K562 (cell line): ENCODE results near the gene SDF4. TPM values are rescaled to one million over a fixed set of nuclear protein-coding genes. Genes with fewer than 3 reads are reported as not detected.

Source experiments
- ARID3A ChIP-seq: IDR thresholded peaks from 2 replicates; pipeline ENCODE4 v1.6.1; 2012; ENCODE audit warnings: low read depth, low read length, improper control_type of control experiment, borderline replicate concordance
- CBX2 ChIP-seq: fragments of 200-600 bp; sonication (generic); IDR thresholded peaks from one replicate; pipeline ENCODE4 v1.6.1; 2012; ENCODE audit warnings: mild to moderate bottlenecking, low read length, inconsistent platforms; ENCODE audit not compliant: insufficient read depth, poor library complexity, severe bottlenecking
- CBX8 ChIP-seq: fragments of 200-600 bp; sonication (generic); IDR thresholded peaks from 2 replicates; pipeline ENCODE4 v1.6.1; 2012; ENCODE audit warnings: borderline replicate concordance, mixed run types, low read depth, mild to moderate bottlenecking, moderate library complexity, mixed read lengths, low read length, control low read depth, inconsistent platforms; ENCODE audit not compliant: poor library complexity, severe bottlenecking; ENCODE audit errors: extremely low read depth
- CHCHD3 ChIP-seq: fragments of 250-450 bp; sonication (Bioruptor Pico); IDR thresholded peaks from 2 replicates; pipeline ENCODE4 v2.1.2; 2022; ENCODE audit warnings: mild to moderate bottlenecking
- CTBP1 ChIP-seq: fragments of 450-650 bp; IDR thresholded peaks from 2 replicates; pipeline ENCODE4 v1.6.1; 2016; ENCODE audit warnings: borderline replicate concordance
- E2F5 ChIP-seq: sonication (generic); formaldehyde crosslinking; IDR thresholded peaks from 2 replicates; pipeline ENCODE4 v1.8.0; 2022; ENCODE audit warnings: mild to moderate bottlenecking, missing genetic modification reagents
- ELF1 ChIP-seq: fragments of 200-800 bp; sonication (Bioruptor generic); IDR thresholded peaks from 2 replicates; pipeline ENCODE4 v1.6.1; 2016; ENCODE audit warnings: missing genetic modification characterization, missing compliant biosample characterization
- ELF2 ChIP-seq: fragments of 250-450 bp; sonication (Bioruptor Pico); IDR thresholded peaks from 2 replicates; pipeline ENCODE4 v1.5.0; 2021; ENCODE audit warnings: mild to moderate bottlenecking
- GABPA ChIP-seq: fragments of 200-800 bp; sonication (Bioruptor generic); conservative IDR thresholded peaks from 2 replicates; pipeline ENCODE4 v1.6.1; 2016; ENCODE audit warnings: low read depth, missing genetic modification characterization, missing compliant biosample characterization
- HINFP ChIP-seq: fragments of 450-650 bp; conservative IDR thresholded peaks from 2 replicates; pipeline ENCODE4 v1.6.1; 2016; ENCODE audit warnings: missing genetic modification characterization, low read depth, mild to moderate bottlenecking, control low read depth, missing compliant biosample characterization
- HMGN3 ChIP-seq: IDR thresholded peaks from 2 replicates; pipeline ENCODE4 v1.6.1; 2011; ENCODE audit warnings: borderline replicate concordance, low read depth, mild to moderate bottlenecking, mixed read lengths, low read length; ENCODE audit not compliant: insufficient read length; ENCODE audit errors: extremely low read depth
- KDM1A ChIP-seq, 2 experiments: fragments of 450-650 bp; IDR thresholded peaks; 2 replicates each; pipeline ENCODE4 v1.6.1; 2016; ENCODE audit warnings: mild to moderate bottlenecking in 2 of 2
- LARP7 ChIP-seq: fragments of 450-650 bp; IDR thresholded peaks from 2 replicates; pipeline ENCODE4 v1.6.1; 2016
- MEIS2 ChIP-seq: fragments of 450-650 bp; IDR thresholded peaks from 2 replicates; pipeline ENCODE4 v1.6.1; 2014; ENCODE audit warnings: mild to moderate bottlenecking; ENCODE audit not compliant: partially characterized antibody
- NCOA1 ChIP-seq: fragments of 450-650 bp; IDR thresholded peaks from 2 replicates; pipeline ENCODE4 v1.6.1; 2016; ENCODE audit warnings: low read depth
- NCOA4 ChIP-seq: fragments of 450-650 bp; IDR thresholded peaks from 2 replicates; pipeline ENCODE4 v1.6.1; 2018; ENCODE audit warnings: mild to moderate bottlenecking; ENCODE audit not compliant: partially characterized antibody
- NCOR1 ChIP-seq: fragments of 450-650 bp; IDR thresholded peaks from 2 replicates; pipeline ENCODE4 v1.6.1; 2016; ENCODE audit warnings: mild to moderate bottlenecking, moderate library complexity
- NFE2 ChIP-seq: IDR thresholded peaks from 2 replicates; pipeline ENCODE4 v1.6.1; 2014; ENCODE audit warnings: antibody characterized with exemption, low read depth
- PKNOX1 ChIP-seq: fragments of 450-650 bp; IDR thresholded peaks from 2 replicates; pipeline ENCODE4 v1.6.1; 2016
- POLR2AphosphoS5 ChIP-seq: IDR thresholded peaks from 2 replicates; pipeline ENCODE4 v1.6.1; 2011; ENCODE audit warnings: mild to moderate bottlenecking, low read depth, low read length, moderate library complexity; ENCODE audit not compliant: control insufficient read depth, insufficient read depth
- SMAD2 ChIP-seq: fragments of 150-350 bp; IDR thresholded peaks from 2 replicates; pipeline ENCODE4 v1.6.1; 2014; ENCODE audit warnings: low read depth, mild to moderate bottlenecking, low read length
- SMARCE1 ChIP-seq: fragments of 450-650 bp; IDR thresholded peaks from 2 replicates; pipeline ENCODE4 v1.7.1; 2016; ENCODE audit warnings: mild to moderate bottlenecking
- ZFP1 ChIP-seq: fragments of 450-650 bp; formaldehyde crosslinking; IDR thresholded peaks from 2 replicates; pipeline ENCODE4 v1.4.0; 2020; ENCODE audit warnings: mild to moderate bottlenecking, mixed read lengths
- ZNF143 ChIP-seq: sonication (generic); formaldehyde crosslinking; IDR thresholded peaks from 2 replicates; pipeline ENCODE4 v1.9.0; 2022; ENCODE audit warnings: mild to moderate bottlenecking, missing genetic modification reagents
- polyA plus RNA-seq, 8 experiments: library from polyadenylated mRNA; depleted of rRNA in 4 of 8; stranded (reverse) in 5 of 8; unstranded in 3 of 8; fragments of >200 nt; fragmentation: Nextera tagmentation in 2 of 8; fragmentation: Illumina TruSeq in 1 of 8; extraction: Ambion mirVana in 2 of 8; extraction: Trizol in 1 of 8; gene quantifications; 2 replicates each; pipeline versions ENCODE4 v1.2.1 to v1.2.3, GENCODE V29; 2011 to 2014; ENCODE audit warnings: inconsistent platforms in 1 of 8, missing spikeins in 1 of 8
- total RNA-seq, 7 experiments: library from RNA; depleted of rRNA in 6 of 7; stranded (reverse); fragments of >200 nt in 6 of 7; fragmentation: Illumina TruSeq in 2 of 7; extraction: Trizol in 2 of 7; gene quantifications; 2 replicates each; pipeline versions ENCODE4 v1.2.1 to v1.2.3, GENCODE V29; 2011 to 2021; ENCODE audit warnings: low replicate concordance in 1 of 7

Gene SDF4
- total and polyA plus RNA-seq, 9 of the 15 experiments (the other 6 are each of a cell fraction or from before 2014, with no cell fraction given): 0.35 to 160 (median 65.2) TPM

- TF ChIP-seq ARID3A (no peak), CHCHD3 (CRISPR knock-in tag) (no peak), GABPA (tag) (peak; percentile 100), SMARCE1 (no peak), ZFP1 (CRISPR knock-in tag) (no peak), HMGN3 (peak; percentile 52), KDM1A (IDR thresholded peaks at IDR 0.05) (peak in 1 of 2 experiments; percentile 99; a peak in 2 of 4 replicates), ELF2 (CRISPR knock-in tag) (no peak), ZNF143 (CRISPR knock-in tag) (no peak), ELF1 (tag) (peak; percentile 80), MEIS2 (no peak), CTBP1 (0 out of 2 replicates have a peak, but pooled peaks have one; percentile 36), PKNOX1 (no peak), NCOA4 (no peak), POLR2AphosphoS5 (peak; percentile 73), SMAD2 (no peak), NFE2 (0 out of 2 replicates have a peak, but pooled peaks have one; percentile 5), E2F5 (CRISPR knock-in tag) (no peak), CBX2 (no peak), NCOR1 (no peak), CBX8 (no peak), NCOA1 (no peak), HINFP (tag) (no peak), LARP7 (no peak)
Observed at GRCh38 chr1:1273512-1274298, 41.9 kb upstream of the SDF4 start, which contains the start of gene UBE2J2 (continued).
